ENCODE data around the gene FAM193B. TPM values are rescaled to one million over a fixed set of nuclear protein-coding genes. Genes with fewer than 3 reads are reported as not detected.

The FAM193B gene
- total RNA-seq, 2 experiments from 2014 or later = 47.2 to 52.9 TPM

GRCh38 chr5:177507596-177508220 is 46.7 kb downstream of the FAM193B start:
- Mint-ChIP-seq H3K27me3 (no peaks in the 10 kb centered on the region), H3K9me3 (no peaks in the 10 kb centered on the region), H3K4me1 (peaks cover 14% of the 10 kb centered on the region), H3K36me3 (peaks cover 15% of the 10 kb centered on the region), H3K4me3 (no peak overlapping the region), H3K27ac (no peak overlapping the region)
- no peak for DNase-seq

- DNase-seq = no peak
- Mint-ChIP-seq H3K27me3 (no peaks in the 10 kb centered on the region), H3K9me3 (no peaks in the 10 kb centered on the region), H3K36me3 (peaks cover 15% of the 10 kb centered on the region), H3K4me3 (no peak overlapping the region), H3K27ac (no peak overlapping the region), H3K4me1 (peaks cover 16% of the 10 kb centered on the region)
Measured at GRCh38 chr5:177507165-177507564, 47.2 kb downstream of the FAM193B start.

- no peak for DNase-seq
- Mint-ChIP-seq H3K4me3 (no peak overlapping the region), H3K27ac (no peak overlapping the region), H3K27me3 (peaks cover 3% of the 10 kb centered on the region), H3K4me1 (peaks cover 11% of the 10 kb centered on the region), H3K36me3 (peaks cover 7% of the 10 kb centered on the region), H3K9me3 (no peaks in the 10 kb centered on the region)
Measured at GRCh38 chr5:177505075-177505474, 49.3 kb downstream of the FAM193B start.

- peaks cover 5% of the 10 kb centered on the region for H3K36me3 Mint-ChIP-seq
- no peaks in the 10 kb centered on the region for H3K9me3 Mint-ChIP-seq
- H3K4me1 Mint-ChIP-seq = peaks cover 10% of the 10 kb centered on the region
- H3K27me3 Mint-ChIP-seq = peaks cover 3% of the 10 kb centered on the region
- no peak overlapping the region for H3K27ac Mint-ChIP-seq
- H3K4me3 Mint-ChIP-seq = no peak overlapping the region
- no peak for DNase-seq
Measured at GRCh38 chr5:177504086-177505056, 50.0 kb downstream of the FAM193B start.

GRCh38 chr5:177503351-177504085 is 50.8 kb downstream of the FAM193B start:
- peaks cover 8% of the 10 kb centered on the region for H3K27me3 Mint-ChIP-seq
- H3K36me3 Mint-ChIP-seq = peaks cover 5% of the 10 kb centered on the region
- no peak for DNase-seq
- no peak overlapping the region for H3K4me3 Mint-ChIP-seq
- peaks cover 9% of the 10 kb centered on the region for H3K4me1 Mint-ChIP-seq
- no peak overlapping the region for H3K27ac Mint-ChIP-seq
- H3K9me3 Mint-ChIP-seq = no peaks in the 10 kb centered on the region

- Mint-ChIP-seq H3K4me1 (peaks cover 14% of the 10 kb centered on the region), H3K36me3 (peaks cover 5% of the 10 kb centered on the region), H3K4me3 (no peak overlapping the region), H3K9me3 (no peaks in the 10 kb centered on the region), H3K27ac (no peak overlapping the region), H3K27me3 (peaks cover 13% of the 10 kb centered on the region)
- no peak for DNase-seq
Measured at GRCh38 chr5:177502886-177503285, 51.5 kb downstream of the FAM193B start.

- DNase-seq = no peak
- Mint-ChIP-seq H3K27ac (peak overlapping the region; percentile 25), H3K27me3 (peaks cover 13% of the 10 kb centered on the region), H3K9me3 (no peaks in the 10 kb centered on the region), H3K4me3 (no peak overlapping the region), H3K36me3 (peaks cover 2% of the 10 kb centered on the region), H3K4me1 (peaks cover 16% of the 10 kb centered on the region)
Measured at GRCh38 chr5:177501874-177502678, 52.3 kb downstream of the FAM193B start.

GRCh38 chr5:177500685-177501522 is 53.5 kb downstream of the FAM193B start:
- Mint-ChIP-seq H3K27ac (no peak overlapping the region), H3K4me1 (peaks cover 20% of the 10 kb centered on the region), H3K4me3 (no peak overlapping the region), H3K9me3 (no peaks in the 10 kb centered on the region), H3K27me3 (peaks cover 13% of the 10 kb centered on the region), H3K36me3 (no peaks in the 10 kb centered on the region)
- peak; percentile 80 for DNase-seq

GRCh38 chr5:177499842-177500241 is 54.5 kb downstream of the FAM193B start:
- peaks cover 26% of the 10 kb centered on the region for H3K4me1 Mint-ChIP-seq
- H3K36me3 Mint-ChIP-seq = no peaks in the 10 kb centered on the region
- no peak for DNase-seq
- no peaks in the 10 kb centered on the region for H3K9me3 Mint-ChIP-seq
- H3K4me3 Mint-ChIP-seq = no peak overlapping the region
- no peak overlapping the region for H3K27ac Mint-ChIP-seq
- peaks cover 13% of the 10 kb centered on the region for H3K27me3 Mint-ChIP-seq

- Mint-ChIP-seq H3K27me3 (peaks cover 13% of the 10 kb centered on the region), H3K9me3 (no peaks in the 10 kb centered on the region), H3K36me3 (no peaks in the 10 kb centered on the region), H3K4me1 (peaks cover 31% of the 10 kb centered on the region), H3K4me3 (peak overlapping the region; percentile 79), H3K27ac (peak overlapping the region; percentile 47)
- peak; percentile 42 for DNase-seq
Measured at GRCh38 chr5:177498013-177498787, 56.2 kb downstream of the FAM193B start.

GRCh38 chr5:177497292-177498012 is 56.9 kb downstream of the FAM193B start, which contains the start of gene PDLIM7:
Gene PDLIM7, minus strand, starts transcription at chr5:177497604. Its CDS starts 1,092 bp downstream, at chr5:177496512.
- DNase-seq = peak; percentile 95
- Mint-ChIP-seq H3K27ac (peak within 1 kb of the TSS; percentile 47), H3K36me3 (no peaks in the 10 kb centered on the region), H3K4me3 (peak within 1 kb of the TSS; percentile 79), H3K4me1 (peaks cover 31% of the 10 kb centered on the region), H3K27me3 (peaks cover 13% of the 10 kb centered on the region), H3K9me3 (no peaks in the 10 kb centered on the region)

- H3K9me3 Mint-ChIP-seq = no peaks in the 10 kb centered on the region
- H3K4me3 Mint-ChIP-seq = peak overlapping the region; percentile 79
- H3K27me3 Mint-ChIP-seq = peaks cover 13% of the 10 kb centered on the region
- H3K4me1 Mint-ChIP-seq = peaks cover 26% of the 10 kb centered on the region
- H3K27ac Mint-ChIP-seq = no peak overlapping the region
- DNase-seq = peak; percentile 40
- peaks cover 2% of the 10 kb centered on the region for H3K36me3 Mint-ChIP-seq
Measured at GRCh38 chr5:177496727-177497291, 57.6 kb downstream of the FAM193B start.
